Measurements from ENCODE around the gene METTL15.
A peak's percentile ranks its signal among the peaks of the same experiment; 100 is the strongest.
"Not testable (repeated sequence)": the region's sequence is repeated elsewhere in the genome, so short reads cannot be mapped to it uniquely, and the experiment has no call there.

METTL15 gene

GRCh38 chr11:28107750-28108618, at the start of gene METTL15, which contains the start of gene KIF18A:
Gene METTL15 (plus strand): TSS chr11:28108388. CDS start chr11:28113335, 4,947 bp downstream.
Gene KIF18A (minus strand): TSS chr11:28108156. CDS start chr11:28097947, 10,209 bp downstream.
- peak; percentile 96 to 97 for DNase-seq (ENCODE audit: low read depth in 2 of 2)

GRCh38 chr11:28071305-28071704, 36.9 kb upstream of the METTL15 start:
- no peak for DNase-seq (ENCODE audit: low read depth in 2 of 2)

GRCh38 chr11:28072321-28072720, 35.9 kb upstream of the METTL15 start:
- DNase-seq (ENCODE audit: low read depth in 2 of 2) = no peak

- no peak for DNase-seq (ENCODE audit: low read depth in 2 of 2)
Observed at GRCh38 chr11:28077521-28077920, 30.7 kb upstream of the METTL15 start.

GRCh38 chr11:28083118-28083517, 25.1 kb upstream of the METTL15 start:
- DNase-seq (ENCODE audit: low read depth in 2 of 2) = no peak

- DNase-seq (ENCODE audit: low read depth in 2 of 2) = no peak
Observed at GRCh38 chr11:28086569-28086968, 21.6 kb upstream of the METTL15 start.

GRCh38 chr11:28087192-28087591, 21.0 kb upstream of the METTL15 start:
- not testable (repeated sequence) for DNase-seq (ENCODE audit: low read depth in 2 of 2)

- DNase-seq (ENCODE audit: low read depth in 2 of 2) = not testable (repeated sequence)
Observed at GRCh38 chr11:28087693-28088092, 20.5 kb upstream of the METTL15 start.

- DNase-seq (ENCODE audit: low read depth in 2 of 2) = no peak
Observed at GRCh38 chr11:28089378-28089777, 18.8 kb upstream of the METTL15 start.

- no peak for DNase-seq (ENCODE audit: low read depth in 2 of 2)
Observed at GRCh38 chr11:28090052-28090749, 18.0 kb upstream of the METTL15 start.

GRCh38 chr11:28092786-28093185, 15.4 kb upstream of the METTL15 start:
- no peak for DNase-seq (ENCODE audit: low read depth in 2 of 2)

GRCh38 chr11:28098257-28098656, 9.9 kb upstream of the METTL15 start:
- DNase-seq (ENCODE audit: low read depth in 2 of 2) = no peak

GRCh38 chr11:28099715-28100114, 8.5 kb upstream of the METTL15 start:
- DNase-seq (ENCODE audit: low read depth in 2 of 2) = no peak

GRCh38 chr11:28100665-28101064, 7.5 kb upstream of the METTL15 start:
- DNase-seq (ENCODE audit: low read depth in 2 of 2) = no peak

- DNase-seq (ENCODE audit: low read depth in 2 of 2) = not testable (repeated sequence)
Observed at GRCh38 chr11:28102300-28102699, 5.9 kb upstream of the METTL15 start.

GRCh38 chr11:28104425-28104824, 3.8 kb upstream of the METTL15 start:
- DNase-seq (ENCODE audit: low read depth in 2 of 2) = no peak

GRCh38 chr11:28104984-28105383, 3.2 kb upstream of the METTL15 start:
- no peak for DNase-seq (ENCODE audit: low read depth in 2 of 2)

GRCh38 chr11:28105869-28106268, 2.3 kb upstream of the METTL15 start:
- DNase-seq (ENCODE audit: low read depth in 2 of 2) = no peak

- DNase-seq (ENCODE audit: low read depth in 2 of 2) = no peak
Observed at GRCh38 chr11:28106353-28107043, 1.7 kb upstream of the METTL15 start.

GRCh38 chr11:28107191-28107749, 918 bp upstream of the METTL15 start:
- peak in 1 of 2 donors; percentile 0 for DNase-seq (ENCODE audit: low read depth in 2 of 2)

- no peak for DNase-seq (ENCODE audit: low read depth in 2 of 2)
Observed at GRCh38 chr11:28108958-28109357, 770 bp downstream of the METTL15 start.

Data from stimulated activated CD8-positive, alpha-beta memory T cell treated with anti-CD3 and anti-CD28 coated beads, Interleukin-7, amount 100 ng/mL, for 1 hour (primary cell).